GM18511 (cell line): ENCODE measurements around the gene RCOR1.
"Not testable (repeated sequence)": the region's sequence is repeated elsewhere in the genome, so short reads cannot be mapped to it uniquely, and the experiment has no call there.

Experiments used
- ATAC-seq: cut with Tn5 transposase; IDR thresholded peaks from one replicate; pipeline ENCODE4 v1.9.1; 2021; ENCODE audit warnings: mild to moderate bottlenecking, moderate library complexity; ENCODE audit not compliant: unreplicated experiment

The RCOR1 gene

GRCh38 chr14:102591944-102592762 is at the start of gene RCOR1:
Gene RCOR1, plus strand, starts transcription at chr14:102592649. Its CDS starts 238 bp downstream, at chr14:102592887.
- peak; percentile 82 for ATAC-seq

GRCh38 chr14:102544046-102544746 is 48.3 kb upstream of the RCOR1 start:
- ATAC-seq, result no peak

GRCh38 chr14:102544747-102545460 is 47.5 kb upstream of the RCOR1 start:
- no peak for ATAC-seq

- ATAC-seq, result no peak
Measured at GRCh38 chr14:102545461-102546265, 46.8 kb upstream of the RCOR1 start.

- ATAC-seq, result no peak
Measured at GRCh38 chr14:102548616-102549240, 43.7 kb upstream of the RCOR1 start.

GRCh38 chr14:102550927-102551401 is 41.5 kb upstream of the RCOR1 start:
- not testable (repeated sequence) for ATAC-seq

GRCh38 chr14:102551995-102552705 is 40.3 kb upstream of the RCOR1 start:
- no peak for ATAC-seq

- ATAC-seq, result peak; percentile 61
Measured at GRCh38 chr14:102554821-102555819, 37.3 kb upstream of the RCOR1 start.

GRCh38 chr14:102556098-102556677 is 36.3 kb upstream of the RCOR1 start:
- ATAC-seq, result no peak

- ATAC-seq, result no peak
Measured at GRCh38 chr14:102557434-102558226, 34.8 kb upstream of the RCOR1 start.

- no peak for ATAC-seq
Measured at GRCh38 chr14:102558556-102558955, 33.9 kb upstream of the RCOR1 start.

- no peak for ATAC-seq
Measured at GRCh38 chr14:102560458-102561261, 31.8 kb upstream of the RCOR1 start.

- peak; percentile 77 for ATAC-seq
Measured at GRCh38 chr14:102565331-102565887, 27.0 kb upstream of the RCOR1 start.

- peak; percentile 45 for ATAC-seq
Measured at GRCh38 chr14:102565959-102566358, 26.5 kb upstream of the RCOR1 start.

- ATAC-seq, result no peak
Measured at GRCh38 chr14:102568115-102568614, 24.3 kb upstream of the RCOR1 start.
